Measurements from ENCODE around the gene GNAQ.
"Not testable (repeated sequence)": the region's sequence is repeated elsewhere in the genome, so short reads cannot be mapped to it uniquely, and the experiment has no call there.

GNAQ gene

DNA sequence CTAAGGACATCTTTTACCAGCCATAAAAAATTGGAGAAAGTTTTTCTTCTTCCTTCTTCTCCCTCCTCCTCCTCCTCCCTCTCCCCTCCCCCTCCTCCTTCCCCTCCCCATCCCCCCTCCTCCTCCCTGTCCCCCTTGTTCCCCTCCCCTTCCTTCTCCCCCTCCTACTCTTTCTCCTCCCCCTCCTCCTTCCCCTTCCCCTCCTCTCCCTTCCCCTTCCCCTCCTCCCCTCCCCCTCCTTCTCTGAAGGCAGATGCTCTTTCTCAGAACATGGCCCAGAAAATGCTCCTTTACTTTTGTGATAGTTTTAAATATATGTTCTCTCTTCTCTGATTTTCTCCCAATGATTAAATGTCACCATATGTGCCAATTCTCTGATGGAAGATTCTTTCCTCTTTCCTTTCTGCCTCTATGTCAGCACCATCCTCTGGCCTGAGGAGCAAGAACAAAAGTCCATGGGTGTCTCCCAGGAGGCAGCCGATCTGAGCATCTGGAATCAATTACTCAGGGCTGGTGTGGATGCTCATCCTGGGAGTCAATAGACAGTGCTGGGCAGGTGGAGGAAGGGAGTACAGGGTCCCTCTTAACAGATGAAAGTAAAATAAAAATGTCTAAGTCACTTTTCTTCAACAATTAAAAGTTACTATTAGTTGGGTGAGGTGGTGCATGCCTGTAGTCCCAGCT is 320.5 kb downstream of the GNAQ start:
- no peak overlapping the region for H3K27ac ChIP-seq
- TF ChIP-seq ZFX (IDR thresholded peaks at IDR 0.05; ENCODE audit: borderline replicate concordance): no peak
- TF ChIP-seq, protein P1, sequence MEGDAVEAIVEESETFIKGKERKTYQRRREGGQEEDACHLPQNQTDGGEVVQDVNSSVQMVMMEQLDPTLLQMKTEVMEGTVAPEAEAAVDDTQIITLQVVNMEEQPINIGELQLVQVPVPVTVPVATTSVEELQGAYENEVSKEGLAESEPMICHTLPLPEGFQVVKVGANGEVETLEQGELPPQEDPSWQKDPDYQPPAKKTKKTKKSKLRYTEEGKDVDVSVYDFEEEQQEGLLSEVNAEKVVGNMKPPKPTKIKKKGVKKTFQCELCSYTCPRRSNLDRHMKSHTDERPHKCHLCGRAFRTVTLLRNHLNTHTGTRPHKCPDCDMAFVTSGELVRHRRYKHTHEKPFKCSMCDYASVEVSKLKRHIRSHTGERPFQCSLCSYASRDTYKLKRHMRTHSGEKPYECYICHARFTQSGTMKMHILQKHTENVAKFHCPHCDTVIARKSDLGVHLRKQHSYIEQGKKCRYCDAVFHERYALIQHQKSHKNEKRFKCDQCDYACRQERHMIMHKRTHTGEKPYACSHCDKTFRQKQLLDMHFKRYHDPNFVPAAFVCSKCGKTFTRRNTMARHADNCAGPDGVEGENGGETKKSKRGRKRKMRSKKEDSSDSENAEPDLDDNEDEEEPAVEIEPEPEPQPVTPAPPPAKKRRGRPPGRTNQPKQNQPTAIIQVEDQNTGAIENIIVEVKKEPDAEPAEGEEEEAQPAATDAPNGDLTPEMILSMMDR (IDR thresholded peaks at IDR 0.05): no peak

DNA sequence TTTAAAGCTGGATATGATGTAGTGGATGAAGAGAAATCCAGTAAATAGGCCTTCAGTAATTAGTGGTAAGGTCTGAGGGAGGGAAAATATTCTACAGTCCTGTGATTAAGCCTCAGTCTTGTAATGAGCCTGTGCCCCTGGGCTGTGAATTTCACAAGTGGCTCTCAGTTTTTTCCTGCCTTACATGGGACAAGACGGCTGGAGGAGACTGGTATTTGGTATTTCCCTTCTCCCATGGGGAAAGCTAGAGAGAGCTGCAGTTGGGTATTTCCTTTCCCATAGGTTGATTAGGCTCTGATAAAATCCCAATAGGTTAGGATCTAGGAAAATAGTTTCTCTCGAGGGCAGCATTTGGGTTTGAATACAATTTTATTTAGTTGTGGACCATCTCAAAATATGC is 321.3 kb downstream of the GNAQ start:
- H3K27ac ChIP-seq: no peak overlapping the region
- no peak for TF ChIP-seq ZFX (IDR thresholded peaks at IDR 0.05; ENCODE audit: borderline replicate concordance)
- TF ChIP-seq, protein P1 (IDR thresholded peaks at IDR 0.05): no peak

DNA sequence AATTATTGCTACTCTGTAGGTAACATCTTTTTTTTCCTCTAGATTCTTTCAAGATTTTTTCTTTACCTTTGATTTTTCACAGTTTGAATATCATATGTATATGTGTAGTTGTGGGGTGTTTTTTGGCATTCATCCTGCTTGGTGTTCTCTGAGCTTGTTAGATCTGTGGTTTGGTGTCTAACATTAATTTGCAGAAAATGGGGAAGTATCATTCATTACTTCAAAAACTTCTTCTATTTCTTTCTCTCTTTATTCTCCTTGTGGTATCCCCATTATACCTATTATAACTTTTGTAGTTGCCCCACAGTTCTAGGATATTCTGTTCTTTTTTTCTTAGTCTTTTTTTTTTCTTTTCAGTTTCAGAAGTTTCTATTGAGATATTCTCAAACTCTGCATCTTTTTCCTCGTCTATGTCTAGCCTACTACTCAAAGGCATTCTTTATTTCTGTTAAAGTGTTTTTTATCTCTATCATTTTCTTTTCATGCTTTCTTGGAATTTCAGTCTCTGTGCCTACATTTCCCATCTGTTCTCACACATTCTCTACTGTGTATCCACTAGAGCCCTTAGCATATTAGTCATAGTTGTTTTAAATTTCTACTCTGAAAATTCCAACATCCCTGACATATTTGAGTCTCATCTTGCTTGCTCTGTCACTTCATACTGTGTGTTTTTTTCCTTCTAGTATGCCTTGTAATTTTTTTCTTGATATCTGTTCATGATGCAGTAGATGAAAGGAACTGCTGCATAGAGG is 323.4 kb downstream of the GNAQ start:
- H3K27ac ChIP-seq: no peak overlapping the region
- TF ChIP-seq, protein P1 (IDR thresholded peaks at IDR 0.05): no peak
- TF ChIP-seq ZFX (IDR thresholded peaks at IDR 0.05; ENCODE audit: borderline replicate concordance): no peak

GRCh38 chr9:77707383-77708063 is 324.1 kb downstream of the GNAQ start:
- no peak overlapping the region for H3K27ac ChIP-seq
- no peak for TF ChIP-seq ZFX (IDR thresholded peaks at IDR 0.05; ENCODE audit: borderline replicate concordance)
- TF ChIP-seq, protein P1 (IDR thresholded peaks at IDR 0.05): no peak

GRCh38 chr9:77705636-77706035 is 326.0 kb downstream of the GNAQ start:
- TF ChIP-seq ZFX (IDR thresholded peaks at IDR 0.05; ENCODE audit: borderline replicate concordance): no peak
- TF ChIP-seq, protein P1 (IDR thresholded peaks at IDR 0.05): no peak

GRCh38 chr9:77702521-77703390 is 328.9 kb downstream of the GNAQ start:
- H3K27ac ChIP-seq: not testable (repeated sequence)

More at GRCh38 chr9:77705636-77706035, 326.0 kb downstream of the GNAQ start:
- H3K27ac ChIP-seq: no peak overlapping the region

All from 22Rv1 (cell line).